Large intestine (tissue), 3 donors: ENCODE results near the gene NBPF6. TPM values are rescaled to one million over a fixed set of nuclear protein-coding genes. Genes with fewer than 3 reads are reported as not detected.
"Not testable (repeated sequence)": the region's sequence is repeated elsewhere in the genome, so short reads cannot be mapped to it uniquely, and the experiment has no call there.

Source experiments
- DNase-seq, 2 donors: peaks; one replicate each; pipeline versions ENCODE4 v3.0.0 to v3.0.0-alpha.2; 2013
- H3K27ac ChIP-seq: one replicate; pipeline ENCODE4 v1.5.1; 2013; ENCODE audit warnings: low read length
- H3K27me3 ChIP-seq: 2 replicates; pipeline ENCODE4 v1.6.1; 2013; ENCODE audit warnings: low read length; ENCODE audit not compliant: control insufficient read depth, insufficient read depth
- H3K36me3 ChIP-seq: 2 replicates; pipeline ENCODE4 v1.6.1; 2013; ENCODE audit warnings: low read length; ENCODE audit not compliant: control insufficient read depth, insufficient read depth
- H3K4me1 ChIP-seq: one replicate; pipeline ENCODE4 v1.6.1; 2013; ENCODE audit warnings: low read length; ENCODE audit not compliant: control insufficient read depth, insufficient read depth
- H3K4me3 ChIP-seq: one replicate; pipeline ENCODE4 v1.5.1; 2013; ENCODE audit warnings: low read length
- H3K9me3 ChIP-seq: one replicate; pipeline ENCODE4 v1.6.1; 2013; ENCODE audit warnings: mild to moderate bottlenecking, low read depth, low read length, moderate library complexity; ENCODE audit not compliant: control insufficient read depth
- WGBS: methylation state at CpG from one replicate; pipeline ENCODE4 v1.1.5; 2013; ENCODE audit warnings: low lambda C conversion rate; ENCODE audit not compliant: insufficient coverage; 5-methylcytosine and 5-hydroxymethylcytosine counted together
- polyA plus RNA-seq: library from polyadenylated mRNA; unstranded; fragments of 120-200 nt; gene quantifications from one replicate; pipeline ENCODE4 v1.2.1, GENCODE V29; 2013

Gene NBPF6
- polyA plus RNA-seq, 1 donor: not detected

GRCh38 chr1:108461758-108462157, 11.6 kb downstream of the NBPF6 start:
- H3K4me1 ChIP-seq, H3K36me3 ChIP-seq, DNase-seq, H3K9me3 ChIP-seq, H3K4me3 ChIP-seq, H3K27ac ChIP-seq, H3K27me3 ChIP-seq: not testable (repeated sequence)
- no CpG with 5 or more reads among the region's 3 CpGs for WGBS

- H3K27me3 ChIP-seq, DNase-seq, H3K27ac ChIP-seq, H3K4me1 ChIP-seq, H3K4me3 ChIP-seq, H3K9me3 ChIP-seq, H3K36me3 ChIP-seq: not testable (repeated sequence)
- no CpG with 5 or more reads among the region's 3 CpGs for WGBS
Measured at GRCh38 chr1:108463962-108464361, 13.8 kb downstream of the NBPF6 start.

- DNase-seq, H3K9me3 ChIP-seq, H3K27me3 ChIP-seq, H3K4me1 ChIP-seq, H3K27ac ChIP-seq, H3K4me3 ChIP-seq, H3K36me3 ChIP-seq: not testable (repeated sequence)
- WGBS: no CpG with 5 or more reads among the region's 8 CpGs
Measured at GRCh38 chr1:108466166-108466565, 16.0 kb downstream of the NBPF6 start.

- H3K36me3 ChIP-seq, H3K4me3 ChIP-seq, DNase-seq, H3K9me3 ChIP-seq, H3K27me3 ChIP-seq, H3K4me1 ChIP-seq, H3K27ac ChIP-seq: not testable (repeated sequence)
- WGBS: no CpG with 5 or more reads among the region's 5 CpGs
Measured at GRCh38 chr1:108467155-108467554, 17.0 kb downstream of the NBPF6 start.

- H3K4me1 ChIP-seq: not testable (repeated sequence)
- no CpG with 5 or more reads among the region's 4 CpGs for WGBS
Measured at GRCh38 chr1:108470750-108471149, 20.6 kb downstream of the NBPF6 start.

GRCh38 chr1:108474516-108474915, 24.4 kb downstream of the NBPF6 start:
- WGBS: 63% methylated on average over 3 of the region's 6 CpGs
- not testable (repeated sequence) for DNase-seq, H3K27me3 ChIP-seq, H3K9me3 ChIP-seq, H3K27ac ChIP-seq, H3K4me3 ChIP-seq, H3K4me1 ChIP-seq, H3K36me3 ChIP-seq

More at GRCh38 chr1:108470750-108471149, 20.6 kb downstream of the NBPF6 start:
- not testable (repeated sequence) for DNase-seq, H3K27ac ChIP-seq, H3K36me3 ChIP-seq, H3K27me3 ChIP-seq, H3K9me3 ChIP-seq, H3K4me3 ChIP-seq

GRCh38 chr1:108478429-108479015, 28.4 kb downstream of the NBPF6 start:
- no peaks in the 10 kb centered on the region for H3K4me1 ChIP-seq
- no peaks in the 10 kb centered on the region for H3K36me3 ChIP-seq
- no peaks in the 10 kb centered on the region for H3K27me3 ChIP-seq
- peaks cover 3% of the 10 kb centered on the region for H3K9me3 ChIP-seq
- no peak for DNase-seq
- WGBS: 94% methylated on average over 2 of the region's 2 CpGs
- H3K27ac ChIP-seq: no peak overlapping the region
- no peak overlapping the region for H3K4me3 ChIP-seq

- peak in 1 of 2 donors; percentile 4 for DNase-seq
- no peaks in the 10 kb centered on the region for H3K4me1 ChIP-seq
- no CpG with 5 or more reads among the region's 1 CpG for WGBS
Measured at GRCh38 chr1:108482708-108483107, 32.6 kb downstream of the NBPF6 start.

GRCh38 chr1:108485990-108486389, 35.8 kb downstream of the NBPF6 start:
- not testable (repeated sequence) for H3K4me3 ChIP-seq, H3K9me3 ChIP-seq, H3K27ac ChIP-seq, H3K4me1 ChIP-seq, H3K36me3 ChIP-seq, DNase-seq, H3K27me3 ChIP-seq
- no CpG with 5 or more reads among the region's 5 CpGs for WGBS

More at GRCh38 chr1:108482708-108483107, 32.6 kb downstream of the NBPF6 start:
- Histone ChIP-seq H3K36me3 (no peaks in the 10 kb centered on the region), H3K27ac (no peak overlapping the region), H3K9me3 (peaks cover 3% of the 10 kb centered on the region), H3K27me3 (no peaks in the 10 kb centered on the region), H3K4me3 (no peak overlapping the region)

- WGBS: no CpG with 5 or more reads among the region's 11 CpGs
- not testable (repeated sequence) for H3K27ac ChIP-seq, H3K27me3 ChIP-seq, H3K4me1 ChIP-seq, H3K4me3 ChIP-seq, H3K9me3 ChIP-seq, DNase-seq, H3K36me3 ChIP-seq
Measured at GRCh38 chr1:108486707-108487106, 36.6 kb downstream of the NBPF6 start.

GRCh38 chr1:108495008-108495407, 44.9 kb downstream of the NBPF6 start:
- not testable (repeated sequence) for H3K9me3 ChIP-seq
- WGBS: 100% methylated on average over 1 of the region's 1 CpG

More at GRCh38 chr1:108495008-108495407, 44.9 kb downstream of the NBPF6 start:
- not testable (repeated sequence) for H3K36me3 ChIP-seq, H3K27ac ChIP-seq, H3K4me3 ChIP-seq, DNase-seq, H3K27me3 ChIP-seq, H3K4me1 ChIP-seq
